GM23248 (cell line): Measurements from ENCODE around the gene CALML3. TPM values are rescaled to one million over a fixed set of nuclear protein-coding genes. Genes with fewer than 3 reads are reported as not detected.

Experiments
- DNase-seq: peaks from one replicate; pipeline ENCODE4 v3.0.0-alpha.2; 2015
- H2AFZ ChIP-seq: fragments of 200-600 bp; sonication (generic); 2 replicates; pipeline ENCODE4 v1.6.1; 2016; ENCODE audit warnings: antibody characterized with exemption
- H3F3A ChIP-seq: fragments of 200-600 bp; sonication (generic); 2 replicates; pipeline ENCODE4 v1.6.1; 2016; ENCODE audit warnings: mild to moderate bottlenecking, antibody characterized with exemption, mixed run types; ENCODE audit not compliant: insufficient read depth
- H3K27ac ChIP-seq: fragments of 200-600 bp; sonication (generic); 2 replicates; pipeline ENCODE4 v1.5.1; 2016; ENCODE audit warnings: mild to moderate bottlenecking
- H3K27me3 ChIP-seq: fragments of 200-600 bp; sonication (generic); replicated peaks from 2 replicates; pipeline ENCODE4 v1.6.1; 2016; ENCODE audit warnings: mild to moderate bottlenecking; ENCODE audit not compliant: insufficient read depth
- H3K36me3 ChIP-seq: fragments of 200-600 bp; sonication (generic); 2 replicates; pipeline ENCODE4 v1.6.1; 2016; ENCODE audit warnings: low read depth, mild to moderate bottlenecking
- H3K4me1 ChIP-seq: fragments of 200-600 bp; sonication (generic); 2 replicates; pipeline ENCODE4 v1.6.1; 2016; ENCODE audit warnings: mild to moderate bottlenecking; ENCODE audit not compliant: insufficient read depth
- H3K4me2 ChIP-seq: fragments of 200-600 bp; sonication (generic); one replicate; pipeline ENCODE4 v1.6.1; 2016; ENCODE audit warnings: mild to moderate bottlenecking; ENCODE audit not compliant: unreplicated experiment
- H3K4me3 ChIP-seq: fragments of 200-600 bp; sonication (generic); 2 replicates; pipeline ENCODE4 v1.5.1; 2016; ENCODE audit warnings: mild to moderate bottlenecking
- H3K79me2 ChIP-seq: fragments of 200-600 bp; sonication (generic); 2 replicates; pipeline ENCODE4 v1.6.1; 2016; ENCODE audit warnings: mild to moderate bottlenecking; ENCODE audit not compliant: insufficient read depth
- H3K9ac ChIP-seq: fragments of 200-600 bp; sonication (generic); 2 replicates; pipeline ENCODE4 v1.6.1; 2016; ENCODE audit warnings: mild to moderate bottlenecking
- H3K9me2 ChIP-seq: fragments of 200-600 bp; sonication (generic); 2 replicates; pipeline ENCODE4 v1.6.1; 2016; ENCODE audit warnings: mixed run types, mild to moderate bottlenecking, moderate library complexity; ENCODE audit not compliant: insufficient read depth
- H3K9me3 ChIP-seq: fragments of 200-600 bp; sonication (generic); one replicate; pipeline ENCODE4 v1.6.1; 2017; ENCODE audit warnings: low read depth
- H4K20me1 ChIP-seq: fragments of 200-600 bp; sonication (generic); 2 replicates; pipeline ENCODE4 v1.6.0; 2016; ENCODE audit not compliant: insufficient read depth
- EZH2 ChIP-seq: fragments of 200-600 bp; sonication (generic); IDR thresholded peaks from 2 replicates; pipeline ENCODE4 v1.6.1; 2018; ENCODE audit warnings: antibody characterized with exemption, mild to moderate bottlenecking; ENCODE audit not compliant: insufficient read depth, poor library complexity, severe bottlenecking
- EZH2phosphoT487 ChIP-seq: fragments of 200-600 bp; sonication (generic); IDR thresholded peaks from 2 replicates; pipeline ENCODE4 v1.6.1; 2018; ENCODE audit warnings: antibody characterized with exemption, moderate library complexity, mild to moderate bottlenecking, low read depth; ENCODE audit not compliant: insufficient read depth
- WGBS, 2 experiments: methylation state at CpG; one replicate each; pipeline ENCODE4 v1.1.6; 2015 to 2017; ENCODE audit warnings: low lambda C conversion rate in 2 of 2, low coverage in 1 of 2; ENCODE audit errors: missing lambda C conversion rate in 2 of 2; 5-methylcytosine and 5-hydroxymethylcytosine counted together
- in situ Hi-C: fragments of 300-500 bp; cut with MboI; formaldehyde crosslinking; loops from 2 replicates; pipeline ENCODE4 v1.15.0; 2020
- polyA plus RNA-seq: library from polyadenylated mRNA; unstranded; fragments of >200 nt; fragmentation: Nextera tagmentation; extraction: Ambion mirVana; gene quantifications from 2 replicates; pipeline ENCODE4 v1.2.1, GENCODE V29; 2016
- total RNA-seq: library from RNA; depleted of rRNA; stranded (reverse); fragments of >200 nt; shearing (Covaris generic); gene quantifications from 2 replicates; pipeline ENCODE4 v1.2.3, GENCODE V29; 2014

The CALML3 gene
- total and polyA plus RNA-seq, 2 experiments from 2014 or later, result not detected

- in situ Hi-C loops, result no loop called here
- Histone ChIP-seq H3K27ac (no peak overlapping the region), H3K79me2 (no peaks in the 10 kb centered on the region), H3K4me1 (peaks cover 7% of the 10 kb centered on the region), H3K9me3 (no peaks in the 10 kb centered on the region), H2AFZ (no peak overlapping the region), H3K27me3 (no peaks in the 10 kb centered on the region), H3K4me2 (no peak overlapping the region), H3K9ac (no peak overlapping the region), H3F3A (no peaks in the 10 kb centered on the region), H3K9me2 (no peaks in the 10 kb centered on the region), H4K20me1 (no peaks in the 10 kb centered on the region), H3K36me3 (no peaks in the 10 kb centered on the region), H3K4me3 (no peak overlapping the region)
- no peak for DNase-seq
- TF ChIP-seq EZH2phosphoT487 (no peak), EZH2 (no peak)
- 91% methylated on average over 11 of the region's 11 CpGs for WGBS, 2 experiments
Observed at GRCh38 chr10:5477948-5478693, 46.6 kb upstream of the CALML3 start.

DNA sequence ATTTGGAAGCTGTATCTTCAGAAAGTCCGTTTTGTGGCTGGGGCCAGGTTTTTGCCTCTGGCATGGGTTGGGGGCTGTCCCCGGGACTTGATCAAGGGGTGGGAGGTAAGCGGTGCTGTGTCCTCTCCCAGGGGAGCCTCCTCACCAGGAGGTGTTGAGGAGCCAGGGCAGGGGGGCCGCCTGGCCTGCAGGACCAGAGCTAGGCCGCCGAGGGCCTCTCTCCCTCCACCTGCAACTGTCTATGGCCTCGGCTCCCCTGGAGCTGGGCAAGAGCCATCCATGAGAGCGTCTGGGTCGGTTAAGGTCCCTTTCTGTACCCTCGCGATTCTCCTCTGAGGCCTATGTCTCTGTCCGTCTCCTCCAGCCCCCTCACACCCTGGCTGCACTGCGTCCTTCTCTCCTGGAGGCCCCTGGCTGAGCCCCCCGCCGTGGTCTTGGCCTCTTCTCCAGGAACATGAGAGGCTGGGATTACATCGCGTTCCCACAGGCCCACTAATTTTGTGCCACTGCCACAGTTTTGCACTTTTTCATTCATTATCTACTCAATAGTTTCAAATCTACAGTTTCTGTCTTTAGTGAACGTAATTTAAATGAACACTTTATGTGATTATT, 46.0 kb upstream of the CALML3 start:
- no peaks in the 10 kb centered on the region for H3F3A ChIP-seq
- 92 to 95% methylated on average over 16 to 18 of the region's 18 CpGs for WGBS, 2 experiments
- no peak overlapping the region for H3K4me2 ChIP-seq
- no peak overlapping the region for H3K9ac ChIP-seq
- peaks cover 7% of the 10 kb centered on the region for H3K4me1 ChIP-seq
- H3K27me3 ChIP-seq, result no peaks in the 10 kb centered on the region
- no peak overlapping the region for H3K4me3 ChIP-seq
- no peak overlapping the region for H2AFZ ChIP-seq
- no peaks in the 10 kb centered on the region for H3K36me3 ChIP-seq
- no peak overlapping the region for H3K27ac ChIP-seq
- no peaks in the 10 kb centered on the region for H3K9me3 ChIP-seq
- no peaks in the 10 kb centered on the region for H3K79me2 ChIP-seq
- no peak for TF ChIP-seq EZH2
- TF ChIP-seq EZH2phosphoT487, result no peak
- in situ Hi-C loops, result no loop called here
- H4K20me1 ChIP-seq, result no peaks in the 10 kb centered on the region
- no peak for DNase-seq
- H3K9me2 ChIP-seq, result no peaks in the 10 kb centered on the region

DNA sequence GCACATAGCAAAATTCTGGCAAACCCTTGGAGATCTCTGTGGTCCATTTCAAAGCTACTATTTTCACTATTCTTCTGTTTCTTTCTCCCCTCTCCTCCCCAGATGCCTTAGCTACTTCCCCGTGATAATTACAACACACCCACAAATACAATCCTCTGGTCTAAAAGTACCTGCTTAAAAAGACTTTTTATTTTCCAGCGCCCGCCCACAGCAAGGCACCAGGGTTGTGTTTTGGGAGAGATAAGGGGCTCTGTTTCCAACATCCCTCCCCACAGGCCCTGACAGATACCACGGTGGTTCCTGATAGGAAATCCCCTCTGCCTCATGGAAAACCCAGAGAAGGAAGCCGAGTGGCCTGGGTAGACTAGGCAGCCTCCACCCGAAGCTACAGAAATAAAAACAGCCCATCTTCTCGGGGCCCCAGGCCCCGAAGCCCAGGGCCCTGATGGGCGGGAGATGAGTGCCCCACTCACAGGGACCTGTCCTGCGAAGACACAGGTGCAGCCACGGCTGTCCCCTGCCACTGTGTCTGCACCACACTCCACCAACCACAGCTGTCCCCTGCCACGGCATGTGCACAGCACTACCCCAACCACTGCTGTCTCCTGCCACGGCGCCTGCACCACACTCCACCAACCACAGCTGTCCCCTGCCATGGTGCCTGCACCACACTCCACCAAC, 45.1 kb upstream of the CALML3 start:
- Histone ChIP-seq H4K20me1 (no peaks in the 10 kb centered on the region), H3K36me3 (no peaks in the 10 kb centered on the region), H3K4me3 (no peak overlapping the region), H3K27me3 (no peaks in the 10 kb centered on the region), H3K79me2 (no peaks in the 10 kb centered on the region), H3K9me2 (no peaks in the 10 kb centered on the region), H3K27ac (no peak overlapping the region), H3K4me2 (no peak overlapping the region), H3K9me3 (no peaks in the 10 kb centered on the region), H2AFZ (no peak overlapping the region), H3F3A (no peaks in the 10 kb centered on the region), H3K4me1 (peaks cover 4% of the 10 kb centered on the region), H3K9ac (no peak overlapping the region)
- no peak for TF ChIP-seq EZH2phosphoT487
- no peak for TF ChIP-seq EZH2
- no peak for DNase-seq
- in situ Hi-C loops, result no loop called here
- 87 to 92% methylated on average over 14 of the region's 14 CpGs for WGBS, 2 experiments

- Histone ChIP-seq H3K9ac (no peak overlapping the region), H2AFZ (no peak overlapping the region), H3K27me3 (no peaks in the 10 kb centered on the region), H3F3A (no peaks in the 10 kb centered on the region), H3K4me2 (no peak overlapping the region), H3K36me3 (no peaks in the 10 kb centered on the region), H4K20me1 (no peaks in the 10 kb centered on the region), H3K4me1 (no peaks in the 10 kb centered on the region), H3K27ac (no peak overlapping the region), H3K9me2 (no peaks in the 10 kb centered on the region), H3K79me2 (no peaks in the 10 kb centered on the region), H3K9me3 (no peaks in the 10 kb centered on the region), H3K4me3 (no peak overlapping the region)
- TF ChIP-seq EZH2, result no peak
- TF ChIP-seq EZH2phosphoT487, result no peak
- 84 to 85% methylated on average over 20 to 21 of the region's 21 CpGs for WGBS, 2 experiments
- DNase-seq, result no peak
- in situ Hi-C loops, result no loop called here
Observed at GRCh38 chr10:5480162-5480941, 44.4 kb upstream of the CALML3 start.
